ENCODE results near the gene PCSK2.

DNA sequence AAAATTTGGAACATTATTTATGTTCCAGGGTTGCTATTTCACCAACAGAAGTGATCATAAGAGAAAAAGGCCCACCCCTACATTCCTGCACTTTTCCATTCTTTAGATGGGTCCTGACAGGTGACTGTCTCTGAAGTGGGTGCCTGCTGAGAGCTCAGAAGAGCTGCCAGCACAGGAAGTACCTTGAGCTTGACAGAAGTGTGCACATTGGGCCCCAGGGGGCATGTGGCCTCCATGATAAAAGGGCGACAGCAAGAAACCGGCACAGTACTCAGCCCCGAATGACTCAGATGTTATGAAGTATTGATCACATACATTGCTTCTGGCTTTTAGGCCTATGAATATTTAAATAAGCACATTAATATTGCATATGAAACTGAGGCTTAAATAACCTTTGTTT, 150.4 kb downstream of the PCSK2 start:
- TF ChIP-seq POLR2AphosphoS5 (IDR thresholded peaks at IDR 0.05; ENCODE audit: low read depth, low read length): no peak
- no peak for TF ChIP-seq POLR2A (IDR thresholded peaks at IDR 0.05; ENCODE audit: low read depth, low read length)
- TF ChIP-seq PAX5 (IDR thresholded peaks at IDR 0.05; ENCODE audit: insufficient read depth, low read length, severe bottlenecking): no peak
- TF ChIP-seq TAF1 (IDR thresholded peaks at IDR 0.05; ENCODE audit: low read depth, low read length): no peak

Data from GM12891 (cell line).